Endothelial cell of umbilical vein (primary cell): ENCODE data around the gene SPDYC. TPM values are rescaled to one million over a fixed set of nuclear protein-coding genes. Genes with fewer than 3 reads are reported as not detected.

ENCODE experiments used
- BruUV-seq: library from RNA; stranded (reverse); fragments of 400-500 nt; replicated peaks from 2 replicates; lab custom pipeline; 2021; lab: Mats Ljungman, UMichigan
- CTCF ChIA-PET: fragments of 300-600, 350-600 bp; sonication (Branson Sonifier 250); formaldehyde crosslinking; loops from one replicate; lab custom pipeline; 2021; ENCODE audit warnings: antibody characterized with exemption, inconsistent platforms; lab: Charles Lee
- POLR2A ChIA-PET: fragments of 300-600, 350-600 bp; sonication (Branson Sonifier 250); formaldehyde crosslinking; loops from one replicate; lab custom pipeline; 2021; ENCODE audit warnings: antibody characterized with exemption, inconsistent platforms; lab: Charles Lee
- DNase-seq: peaks from one replicate; pipeline ENCODE4 v3.0.0-alpha.2; 2011; ENCODE audit warnings: low read depth, low spot score
- FAIRE-seq: peaks from 2 replicates; lab custom pipeline; 2011; peaks lifted over from hg19 to GRCh38; lab: Jason Lieb, UNC
- H2AFZ ChIP-seq: 2 replicates; pipeline ENCODE4 v1.6.0; 2012; ENCODE audit warnings: low read depth, low read length, control low read depth, inconsistent platforms
- H3K27ac ChIP-seq: 2 replicates; pipeline ENCODE4 v1.5.1; 2011; ENCODE audit warnings: low read depth, mild to moderate bottlenecking, control low read depth, low read length, moderate library complexity; ENCODE audit not compliant: insufficient read depth
- H3K27me3 ChIP-seq, 2 experiments: 2 replicates each; pipeline versions ENCODE4 v1.6.0 to v1.6.1; 2011; ENCODE audit warnings: low read length in 2 of 2, mixed read lengths in 1 of 2; ENCODE audit not compliant: control insufficient read depth in 2 of 2, insufficient read depth in 2 of 2
- H3K36me3 ChIP-seq, 2 experiments: 2 replicates in 1 of 2; 3 replicates in 1 of 2; pipeline ENCODE4 v1.5.1; 2011; ENCODE audit warnings: low read length in 2 of 2, mild to moderate bottlenecking in 1 of 2, moderate library complexity in 1 of 2; ENCODE audit not compliant: control insufficient read depth in 2 of 2, insufficient read depth in 2 of 2; ENCODE audit errors: extremely low read depth in 1 of 2
- H3K4me1 ChIP-seq: 3 replicates; pipeline ENCODE4 v1.5.1; 2011; ENCODE audit warnings: mild to moderate bottlenecking, low read length; ENCODE audit not compliant: control insufficient read depth, insufficient read depth; ENCODE audit errors: extremely low read depth
- H3K4me2 ChIP-seq: 2 replicates; pipeline ENCODE4 v1.6.1; 2011; ENCODE audit warnings: low read length, control low read depth, mixed read lengths; ENCODE audit not compliant: insufficient read depth
- H3K4me3 ChIP-seq, 3 experiments: fragments of 200-600 bp in 1 of 3; sonication (generic), shearing (Covaris generic) in 1 of 3; replicated peaks in 1 of 3; 2 replicates each; pipeline ENCODE4 v1.5.1; 2011 to 2016; ENCODE audit warnings: control low read depth in 3 of 3, low read length in 3 of 3, mild to moderate bottlenecking in 2 of 3, inconsistent platforms in 1 of 3, low read depth in 1 of 3, moderate library complexity in 1 of 3; ENCODE audit not compliant: insufficient read depth in 1 of 3
- H3K79me2 ChIP-seq: 2 replicates; pipeline ENCODE4 v1.6.0; 2012; ENCODE audit warnings: low read length, inconsistent platforms; ENCODE audit not compliant: control insufficient read depth, insufficient read depth
- H3K9ac ChIP-seq: replicated peaks from 2 replicates; pipeline ENCODE3; 2011; ENCODE audit warnings: low read length, control low read depth; ENCODE audit not compliant: insufficient read depth; ENCODE audit errors: extremely low read depth
- H3K9me1 ChIP-seq: replicated peaks from 3 replicates; pipeline ENCODE4 v1.6.0; 2011; ENCODE audit warnings: mild to moderate bottlenecking, low read length; ENCODE audit not compliant: control insufficient read depth, insufficient read depth; ENCODE audit errors: extremely low read depth
- H3K9me3 ChIP-seq: replicated peaks from 2 replicates; pipeline ENCODE4 v1.5.1; 2012; ENCODE audit warnings: low read length, inconsistent platforms; ENCODE audit not compliant: control insufficient read depth, insufficient read depth
- H4K20me1 ChIP-seq: replicated peaks from 2 replicates; pipeline ENCODE3; 2011; ENCODE audit warnings: mild to moderate bottlenecking, low read length; ENCODE audit not compliant: control insufficient read depth, insufficient read depth; ENCODE audit errors: extremely low read depth
- FOS ChIP-seq: IDR thresholded peaks from 2 replicates; pipeline ENCODE4 v1.6.1; 2011; ENCODE audit warnings: mild to moderate bottlenecking, low read length, moderate library complexity, borderline replicate concordance; ENCODE audit not compliant: insufficient read depth
- JUN ChIP-seq: IDR thresholded peaks from 2 replicates; pipeline ENCODE4 v1.6.1; 2011; ENCODE audit warnings: borderline replicate concordance, low read depth; ENCODE audit not compliant: insufficient read length, insufficient read depth
- MAX ChIP-seq: IDR thresholded peaks from 2 replicates; pipeline ENCODE4 v1.6.1; 2011; ENCODE audit not compliant: insufficient read depth, insufficient read length
- MYC ChIP-seq: IDR thresholded peaks from one replicate; pipeline ENCODE4 v1.6.1; 2011; ENCODE audit warnings: mild to moderate bottlenecking, low read depth, low read length
- POLR2A ChIP-seq: IDR thresholded peaks from 2 replicates; pipeline ENCODE4 v1.6.1; 2012; ENCODE audit warnings: low read depth, mild to moderate bottlenecking, control low read depth, low read length
- dilution Hi-C: fragments of 300-500 bp; cut with MboI; formaldehyde crosslinking; loops from one replicate; pipeline ENCODE4 v1.15.0; 2019; ENCODE audit warnings: low sequenced_read_pairs; ENCODE audit not compliant: extremely low pct_ligation_motif_present
- intact Hi-C: fragments of 100-400 bp; cut with micrococcal nuclease; formaldehyde crosslinking; loops from one replicate; pipeline ENCODE4 v1.10.0; 2022
- polyA plus RNA-seq, 4 experiments: library from polyadenylated mRNA; depleted of rRNA in 3 of 4; stranded (reverse) in 3 of 4; unstranded in 1 of 4; fragments of >200 nt; gene quantifications; 2 replicates each; pipeline versions ENCODE4 v1.2.1 to v1.2.3, GENCODE V29; 2011 to 2012; ENCODE audit warnings: missing spikeins in 1 of 4
- total RNA-seq: library from RNA; stranded (reverse); gene quantifications from 2 replicates; pipeline ENCODE4 v1.2.3, GENCODE V29; 2021

SPDYC gene
- total and polyA plus RNA-seq, 2 donors (not counting 3 experiments of a cell fraction or from before 2014, with no cell fraction given): not detected

DNA sequence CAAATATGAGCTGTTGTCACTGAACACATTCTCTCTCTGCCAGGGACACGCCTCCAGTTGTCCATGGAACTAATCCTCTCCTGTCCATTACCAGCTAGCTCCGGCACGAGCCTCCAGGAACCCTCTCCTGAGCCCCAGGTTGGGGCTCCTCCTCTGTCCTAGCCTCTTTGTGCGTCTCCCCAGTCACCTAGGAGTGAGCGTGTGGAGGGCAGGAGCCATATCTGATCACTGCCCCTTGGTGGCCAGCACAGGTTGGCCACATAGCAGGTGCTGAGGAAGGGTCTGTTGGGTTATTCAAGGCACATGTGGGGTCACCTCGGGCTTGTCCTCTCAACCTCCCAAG is 38.2 kb upstream of the SPDYC start:
- intact Hi-C loops (no loop called here), dilution Hi-C loops (no loop called here)
- Histone ChIP-seq H3K36me3 (peaks cover 7 to 44% of the 10 kb centered on the region in 2 experiments), H3K79me2 (peaks cover 14% of the 10 kb centered on the region), H3K27ac (no peak overlapping the region), H3K4me2 (no peak overlapping the region), H3K27me3 (no peaks in the 10 kb centered on the region), H2AFZ (no peak overlapping the region), H3K4me3 (no peak overlapping the region), H3K9ac (no peak overlapping the region), H4K20me1 (no peaks in the 10 kb centered on the region), H3K9me1 (no peaks in the 10 kb centered on the region), H3K4me1 (peaks cover 12% of the 10 kb centered on the region), H3K9me3 (no peaks in the 10 kb centered on the region)
- TF ChIP-seq MAX: no peak
- TF ChIP-seq JUN: no peak
- TF ChIP-seq POLR2A: no peak
- TF ChIP-seq MYC: no peak
- DNase-seq (no peak), FAIRE-seq (no peak)
- no TSS peak for BruUV-seq
- POLR2A ChIA-PET: no interaction called here
- CTCF ChIA-PET: interaction anchor here (1.1 to 2.0 kb wide), 3 partner anchors 14 to 198 kb away, joined by 3 to 7 read pairs (median 4); partner anchors contain the start of gene ZNHIT2

GRCh38 chr11:65132238-65132987 is 37.6 kb upstream of the SPDYC start:
- H3K79me2 ChIP-seq: peaks cover 14% of the 10 kb centered on the region
- no peaks in the 10 kb centered on the region for H4K20me1 ChIP-seq
- no peaks in the 10 kb centered on the region for H3K27me3 ChIP-seq
- no peak overlapping the region for H3K9ac ChIP-seq
- H3K4me3 ChIP-seq: no peak overlapping the region
- ChIA-PET CTCF (interaction anchor here (1.1 to 4.0 kb wide), 4 partner anchors 15 to 197 kb away, joined by 3 to 27 read pairs (median 6); partner anchors contain the start of genes CAPN1 and ZNHIT2), POLR2A (no interaction called here)
- FAIRE-seq: no peak
- peaks cover 12% of the 10 kb centered on the region for H3K4me1 ChIP-seq
- dilution Hi-C loops: no loop called here
- BruUV-seq: no TSS peak
- H3K9me3 ChIP-seq: no peaks in the 10 kb centered on the region
- no peak overlapping the region for H3K27ac ChIP-seq
- intact Hi-C loops: no loop called here
- H2AFZ ChIP-seq: no peak overlapping the region
- peaks cover 7 to 42% of the 10 kb centered on the region in 2 experiments for H3K36me3 ChIP-seq
- no peak for TF ChIP-seq FOS
- DNase-seq: no peak
- H3K9me1 ChIP-seq: no peaks in the 10 kb centered on the region
- H3K4me2 ChIP-seq: no peak overlapping the region
